ENCODE results near the gene PLXNA3.

PLXNA3 gene

GRCh38 chrX:154458116-154458953 is at the start of gene PLXNA3:
Gene PLXNA3 (plus strand): TSS chrX:154458281. CDS start chrX:154460184, 1,903 bp downstream.
- peak; percentile 55 to 59 for DNase-seq (ENCODE audit: low read depth in 2 of 2)

DNA sequence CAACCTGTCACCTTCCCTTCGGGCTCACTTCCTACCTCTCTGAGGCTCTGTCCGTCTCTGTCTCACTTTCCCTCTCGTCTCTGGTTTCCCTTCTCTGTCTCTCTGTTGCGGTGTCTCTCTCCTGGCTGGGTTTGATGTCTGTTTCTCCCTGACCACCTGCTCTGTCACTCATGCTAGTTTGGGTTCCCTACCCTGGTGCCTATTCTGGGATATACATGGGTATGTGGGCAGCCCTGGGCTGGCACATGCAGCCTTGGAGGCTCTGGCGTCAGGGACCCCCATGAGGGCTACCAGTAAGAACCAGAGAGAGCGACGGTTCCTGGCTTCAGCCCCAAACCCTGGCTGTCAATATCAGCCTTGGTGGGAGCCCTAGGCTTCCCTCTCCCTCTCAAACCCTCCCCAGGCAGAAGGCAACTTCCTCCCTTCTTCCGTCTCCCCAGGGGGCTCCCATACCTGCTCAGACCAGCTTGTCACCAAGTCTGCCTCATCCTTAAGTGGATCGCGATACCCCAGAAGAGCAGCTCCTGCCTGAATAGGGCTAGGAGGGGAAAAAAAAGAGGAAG is 49.3 kb upstream of the PLXNA3 start:
- DNase-seq (ENCODE audit: low read depth in 2 of 2): no peak

GRCh38 chrX:154409222-154409871 is 48.7 kb upstream of the PLXNA3 start, which contains the start of gene DNASE1L1:
Gene DNASE1L1 (minus strand): TSS chrX:154409254. CDS start chrX:154405568, 3,686 bp downstream.
- no peak for DNase-seq (ENCODE audit: low read depth in 2 of 2)

GRCh38 chrX:154411981-154412340 is 46.1 kb upstream of the PLXNA3 start:
- DNase-seq (ENCODE audit: low read depth in 2 of 2): peak in 1 of 2 donors; percentile 56

DNA sequence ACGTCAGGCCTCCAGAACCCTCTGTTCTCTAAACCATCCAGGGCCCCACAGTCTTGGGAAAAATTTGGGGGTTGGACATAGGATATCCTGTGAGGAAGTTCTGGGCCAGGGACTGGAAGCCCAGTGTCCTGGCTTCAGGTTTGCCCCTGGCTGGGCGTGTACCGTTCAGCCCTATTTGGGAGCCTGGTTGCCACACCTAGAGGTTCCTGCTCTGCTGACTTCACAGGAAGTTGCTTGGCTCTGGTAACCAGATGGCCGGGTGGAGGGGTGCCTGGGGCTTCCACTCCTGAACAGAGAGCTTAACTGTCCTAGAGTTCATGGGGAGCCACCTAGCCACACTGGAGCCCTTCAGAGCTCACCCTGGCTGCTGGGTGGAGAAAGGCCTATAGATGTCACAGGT is 45.6 kb upstream of the PLXNA3 start:
- no peak for DNase-seq (ENCODE audit: low read depth in 2 of 2)

DNA sequence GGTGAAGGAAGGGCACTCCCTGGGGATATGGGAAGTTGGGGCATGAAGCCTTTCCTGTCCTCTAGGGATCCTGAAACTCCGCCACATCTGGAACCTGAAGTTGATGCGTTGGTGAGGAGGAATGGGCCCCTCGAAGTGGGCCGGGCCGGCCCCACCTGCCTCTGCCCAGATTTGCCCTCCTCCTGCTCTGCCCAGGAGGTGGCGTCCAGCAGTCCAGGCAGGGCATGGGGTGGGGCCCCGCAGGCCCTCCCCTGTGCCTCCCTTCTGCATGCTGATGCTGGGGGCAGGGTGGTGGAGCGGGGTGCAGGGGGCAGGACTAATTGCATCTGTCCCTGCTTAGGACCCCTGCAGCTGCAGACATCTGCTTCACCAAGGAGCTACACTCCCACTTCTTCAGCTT is 44.9 kb upstream of the PLXNA3 start:
- DNase-seq (ENCODE audit: low read depth in 2 of 2): no peak

GRCh38 chrX:154417157-154417556 is 40.9 kb upstream of the PLXNA3 start:
- DNase-seq (ENCODE audit: low read depth in 2 of 2): no peak

- DNase-seq (ENCODE audit: low read depth in 2 of 2): no peak
These were observed 38.9 kb upstream of the PLXNA3 start for GRCh38 chrX:154419189-154419588.

GRCh38 chrX:154419688-154420401 is 38.2 kb upstream of the PLXNA3 start:
- no peak for DNase-seq (ENCODE audit: low read depth in 2 of 2)

DNA sequence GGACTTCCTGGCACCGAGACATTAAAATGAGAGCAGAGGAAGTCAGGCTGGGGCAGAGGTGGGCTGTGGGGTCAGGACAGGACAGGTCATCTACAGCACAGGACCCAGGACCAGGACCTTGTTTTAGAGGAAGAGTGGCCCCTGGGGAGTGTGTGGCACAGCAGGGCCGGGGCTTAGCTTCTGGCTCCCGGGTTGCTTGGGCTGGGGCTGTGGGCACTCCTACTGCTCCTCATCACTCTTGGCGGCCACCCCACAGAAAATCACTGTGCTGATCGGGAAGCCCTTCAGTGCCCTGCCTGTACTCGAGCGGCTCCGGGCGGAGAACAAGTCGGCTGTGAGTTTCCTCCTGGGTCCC is 37.7 kb upstream of the PLXNA3 start:
- DNase-seq (ENCODE audit: low read depth in 2 of 2): no peak

GRCh38 chrX:154426916-154427770 is 30.9 kb upstream of the PLXNA3 start:
- DNase-seq (ENCODE audit: low read depth in 2 of 2): no peak

DNA sequence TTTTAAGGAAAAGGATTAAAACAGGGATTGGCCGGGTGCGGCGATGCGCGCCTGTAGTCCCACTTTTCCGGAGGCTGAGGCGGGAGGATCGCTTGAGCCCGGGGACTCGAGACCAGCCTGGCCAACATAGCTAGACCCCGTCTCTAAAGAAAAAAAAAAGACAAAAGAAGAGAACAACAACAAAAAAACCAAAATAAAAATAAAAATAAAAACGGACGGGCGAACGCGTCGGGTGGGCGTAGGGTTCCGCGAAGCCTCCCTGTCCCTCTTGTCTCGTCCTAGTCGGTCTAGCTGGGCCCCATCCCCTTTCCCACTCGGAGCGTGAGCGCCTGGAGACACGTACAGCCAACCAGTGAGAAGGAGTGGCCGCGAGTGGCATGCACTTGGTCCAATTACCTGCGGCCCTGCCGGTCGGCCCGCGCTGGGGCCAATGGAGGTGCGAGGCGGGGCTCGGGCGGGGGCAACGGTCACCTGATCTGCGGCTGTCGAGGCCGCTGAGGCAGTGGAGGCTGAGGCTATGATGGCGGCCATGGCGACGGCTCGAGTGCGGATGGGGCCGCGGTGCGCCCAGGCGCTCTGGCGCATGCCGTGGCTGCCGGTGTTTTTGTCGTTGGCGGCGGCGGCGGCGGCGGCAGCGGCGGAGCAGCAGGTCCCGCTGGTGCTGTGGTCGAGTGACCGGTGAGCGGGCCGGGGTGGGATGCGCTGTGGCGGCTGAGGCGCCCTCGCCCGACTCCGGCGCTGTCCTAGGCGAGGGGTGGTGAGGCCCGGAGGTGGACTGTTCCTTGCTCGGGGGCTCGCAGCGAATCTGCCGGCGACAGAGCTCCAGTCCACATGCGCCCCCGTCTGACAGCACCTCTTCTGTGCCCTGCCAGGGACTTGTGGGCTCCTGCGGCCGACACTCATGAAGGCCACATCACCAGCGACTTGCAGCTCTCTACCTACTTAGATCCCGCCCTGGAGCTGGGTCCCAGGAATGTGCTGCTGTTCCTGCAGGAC is 29.6 kb upstream of the PLXNA3 start, which contains the start of gene ATP6AP1:
Gene ATP6AP1, plus strand, starts transcription at position 502 of the 996 bp plus-strand sequence. Its CDS starts 16 bp downstream, at position 518.
- DNase-seq (ENCODE audit: low read depth in 2 of 2): peak; percentile 72 to 78

DNA sequence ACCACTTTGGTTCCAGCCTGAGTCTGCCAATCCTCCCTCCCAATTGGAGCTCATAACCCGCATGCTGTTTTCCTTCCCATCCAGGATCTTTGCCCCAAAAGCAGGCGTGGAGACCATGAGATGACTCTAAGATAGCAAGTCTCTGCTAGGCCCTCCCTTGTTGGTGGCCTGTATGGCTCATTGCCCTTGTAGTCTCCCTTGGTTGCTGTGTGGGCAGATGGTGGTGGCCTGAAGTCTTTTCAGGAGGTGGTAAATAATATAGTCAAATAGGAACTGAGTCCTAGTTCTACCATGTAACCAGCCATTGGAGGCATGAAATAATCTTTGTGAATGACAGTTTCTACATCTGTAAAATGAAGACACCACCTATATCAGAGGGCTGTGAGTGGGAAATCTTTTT is 28.4 kb upstream of the PLXNA3 start:
- no peak for DNase-seq (ENCODE audit: low read depth in 2 of 2)

DNA sequence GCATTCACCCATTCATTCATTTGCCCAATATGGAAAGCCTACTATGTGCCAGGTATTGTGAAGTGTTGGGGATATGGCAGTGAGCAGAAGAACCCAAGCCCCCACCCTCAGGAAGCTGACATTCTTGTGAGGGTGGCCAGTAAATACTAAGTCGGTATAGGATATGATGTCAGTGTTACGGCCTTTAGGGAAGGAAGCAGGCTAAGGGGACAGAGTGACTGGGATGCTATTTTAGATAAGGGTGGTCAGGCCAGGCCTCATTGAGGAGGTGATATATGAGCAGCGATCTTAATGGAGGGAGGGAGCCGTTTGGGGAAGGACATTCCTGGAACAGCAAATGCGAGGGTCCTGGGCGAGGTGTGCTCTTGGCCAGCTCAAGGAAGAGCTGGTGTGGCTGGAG is 27.6 kb upstream of the PLXNA3 start:
- DNase-seq (ENCODE audit: low read depth in 2 of 2): no peak

GRCh38 chrX:154430916-154431315 is 27.2 kb upstream of the PLXNA3 start:
- no peak for DNase-seq (ENCODE audit: low read depth in 2 of 2)

GRCh38 chrX:154431341-154431740 is 26.7 kb upstream of the PLXNA3 start:
- DNase-seq (ENCODE audit: low read depth in 2 of 2): no peak

DNA sequence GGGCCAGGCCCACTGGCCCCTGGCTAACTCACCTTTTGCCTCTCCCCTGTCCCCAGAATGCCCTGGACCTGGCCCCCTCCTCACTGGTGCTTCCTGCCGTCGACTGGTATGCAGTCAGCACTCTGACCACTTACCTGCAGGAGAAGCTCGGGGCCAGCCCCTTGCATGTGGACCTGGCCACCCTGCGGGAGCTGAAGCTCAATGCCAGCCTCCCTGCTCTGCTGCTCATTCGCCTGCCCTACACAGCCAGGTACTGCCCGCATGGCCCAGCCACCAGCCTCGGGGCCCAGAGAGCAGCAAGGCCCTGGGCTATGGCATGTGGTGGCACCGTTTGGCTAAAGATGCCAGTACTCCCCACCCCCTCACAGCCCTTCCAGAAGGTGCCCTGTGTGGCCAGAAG is 25.9 kb upstream of the PLXNA3 start:
- no peak for DNase-seq (ENCODE audit: low read depth in 2 of 2)

- no peak for DNase-seq (ENCODE audit: low read depth in 2 of 2)
These were observed 24.5 kb upstream of the PLXNA3 start for GRCh38 chrX:154433605-154434004.

DNA sequence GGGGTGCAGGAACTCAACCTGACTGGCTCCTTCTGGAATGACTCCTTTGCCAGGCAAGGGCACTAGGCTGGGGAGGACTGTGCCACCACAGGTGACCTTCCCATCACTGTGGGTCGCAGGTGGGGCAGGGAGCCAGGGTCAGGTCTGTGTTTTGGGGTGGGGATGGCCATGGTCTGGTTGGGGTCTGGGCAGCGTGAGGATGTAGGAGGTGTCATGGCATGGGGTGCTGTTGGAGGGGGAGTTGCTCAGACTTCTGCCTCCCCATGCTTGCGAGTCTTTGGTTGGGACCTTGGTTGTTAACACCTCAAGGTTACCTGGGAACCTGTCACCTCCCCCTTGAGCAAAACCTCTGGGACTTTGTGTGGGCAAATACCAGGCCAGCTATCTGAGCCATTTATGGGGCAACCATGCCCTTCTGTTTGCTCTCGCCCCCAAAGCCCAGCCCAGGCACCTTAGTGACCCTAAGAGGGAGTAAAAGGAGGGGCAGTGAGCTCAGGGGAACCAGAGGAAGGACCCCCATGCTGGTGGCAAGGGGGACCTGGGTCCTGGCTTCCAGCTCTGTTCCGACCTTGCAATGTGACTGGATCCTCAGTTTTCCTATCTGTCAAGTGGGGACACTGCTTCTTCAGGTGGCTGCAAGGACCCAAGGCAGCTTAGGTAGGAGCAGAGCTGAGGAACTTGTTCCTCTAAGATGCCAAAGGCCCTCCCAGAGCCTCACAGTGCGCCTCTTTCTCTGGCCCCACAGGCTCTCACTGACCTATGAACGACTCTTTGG is 23.5 kb upstream of the PLXNA3 start:
- DNase-seq (ENCODE audit: low read depth in 2 of 2): no peak

Data from stimulated activated CD4-positive, alpha-beta T cell treated with anti-CD3 and anti-CD28 coated beads, Interleukin-1b, Interleukin-23, amount 100 ng/mL, for 4 hours (primary cell).